Measurements from ENCODE around the gene NXF2. TPM values are rescaled to one million over a fixed set of nuclear protein-coding genes. Genes with fewer than 3 reads are reported as not detected.
"Not testable (repeated sequence)": the region's sequence is repeated elsewhere in the genome, so short reads cannot be mapped to it uniquely, and the experiment has no call there.

The NXF2 gene, protein sequence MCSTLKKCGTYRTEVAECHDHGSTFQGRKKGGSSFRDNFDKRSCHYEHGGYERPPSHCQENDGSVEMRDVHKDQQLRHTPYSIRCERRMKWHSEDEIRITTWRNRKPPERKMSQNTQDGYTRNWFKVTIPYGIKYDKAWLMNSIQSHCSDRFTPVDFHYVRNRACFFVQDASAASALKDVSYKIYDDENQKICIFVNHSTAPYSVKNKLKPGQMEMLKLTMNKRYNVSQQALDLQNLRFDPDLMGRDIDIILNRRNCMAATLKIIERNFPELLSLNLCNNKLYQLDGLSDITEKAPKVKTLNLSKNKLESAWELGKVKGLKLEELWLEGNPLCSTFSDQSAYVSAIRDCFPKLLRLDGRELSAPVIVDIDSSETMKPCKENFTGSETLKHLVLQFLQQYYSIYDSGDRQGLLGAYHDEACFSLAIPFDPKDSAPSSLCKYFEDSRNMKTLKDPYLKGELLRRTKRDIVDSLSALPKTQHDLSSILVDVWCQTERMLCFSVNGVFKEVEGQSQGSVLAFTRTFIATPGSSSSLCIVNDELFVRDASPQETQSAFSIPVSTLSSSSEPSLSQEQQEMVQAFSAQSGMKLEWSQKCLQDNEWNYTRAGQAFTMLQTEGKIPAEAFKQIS
- not detected for total RNA-seq
- not detected for polyA plus RNA-seq
- long read RNA-seq, donor 1, result 0 reads
- long read RNA-seq, donor 2, result 0 reads

DNA sequence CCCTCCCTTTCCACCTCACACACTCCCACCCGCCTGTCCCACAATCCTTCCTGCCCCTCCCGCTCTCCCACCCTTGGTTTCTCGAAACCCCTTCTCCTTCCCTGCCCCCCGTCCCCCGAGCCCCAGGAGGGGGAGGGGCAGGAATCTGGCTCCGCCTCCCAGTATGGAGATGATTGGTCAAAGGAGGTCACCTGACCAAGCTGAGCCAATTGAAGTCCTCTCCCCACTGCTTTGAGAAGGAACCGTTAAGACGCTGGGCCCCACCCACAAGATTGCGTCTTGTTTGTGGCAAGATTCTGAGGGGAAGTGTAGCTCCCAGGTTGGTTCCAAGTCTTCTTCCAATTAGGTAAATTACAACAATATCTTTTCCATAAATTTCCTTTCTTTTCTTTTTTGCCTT is at the start of gene NXF2:
Gene NXF2 (plus strand): TSS at position 275 of the 400 bp plus-strand sequence. CDS start 59,912 bp downstream, outside the sequence.
- WGBS, 2 donors, result no CpG with 5 or more reads among the region's 9 CpGs
- H3K4me1 ChIP-seq (ENCODE audit: control insufficient read depth in 1 of 2, insufficient read depth in 2 of 2, low read length in 2 of 2); H3K27ac ChIP-seq (ENCODE audit: low read depth in 1 of 2, low read length in 2 of 2); H3K36me3 ChIP-seq (ENCODE audit: control insufficient read depth in 1 of 2, insufficient read depth in 2 of 2, low read length in 1 of 2); DNase-seq; intact Hi-C loops (cut with DNase I); H3K4me3 ChIP-seq (ENCODE audit: low read length in 2 of 2); H3K9me3 ChIP-seq (ENCODE audit: control insufficient read depth, low read length); ATAC-seq (ENCODE audit: low FRiP score); H3K27me3 ChIP-seq (ENCODE audit: control insufficient read depth in 1 of 2, insufficient read depth in 2 of 2, low read length in 1 of 2): not testable (repeated sequence)

DNA sequence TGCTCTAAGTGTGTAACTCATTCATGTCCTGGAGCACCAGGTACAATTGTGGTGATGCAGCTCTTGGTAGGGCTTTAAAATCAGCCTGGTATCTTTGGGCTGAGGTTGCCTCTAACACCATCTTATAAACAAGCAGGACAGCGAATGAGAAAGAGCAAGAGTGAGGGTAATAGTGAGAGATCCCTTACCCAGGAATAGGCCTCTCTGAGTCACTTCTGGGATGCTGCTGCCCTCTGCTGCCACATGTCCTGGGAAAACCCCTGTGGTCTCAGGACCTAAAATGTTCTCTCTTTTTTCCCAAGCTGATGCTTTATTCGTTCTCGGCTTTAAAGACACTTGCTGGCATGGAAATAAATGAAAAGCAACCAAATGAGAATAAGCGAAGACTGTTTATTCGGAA is 39.0 kb upstream of the NXF2 start:
- H3K36me3 ChIP-seq (ENCODE audit: control insufficient read depth in 1 of 2, insufficient read depth in 2 of 2, low read length in 1 of 2); H3K4me3 ChIP-seq (ENCODE audit: low read length in 2 of 2); ATAC-seq (ENCODE audit: low FRiP score); H3K27me3 ChIP-seq (ENCODE audit: control insufficient read depth in 1 of 2, insufficient read depth in 2 of 2, low read length in 1 of 2); H3K4me1 ChIP-seq (ENCODE audit: control insufficient read depth in 1 of 2, insufficient read depth in 2 of 2, low read length in 2 of 2); intact Hi-C loops (cut with DNase I); H3K27ac ChIP-seq (ENCODE audit: low read depth in 1 of 2, low read length in 2 of 2); DNase-seq; H3K9me3 ChIP-seq (ENCODE audit: control insufficient read depth, low read length): not testable (repeated sequence)
- no CpG with 5 or more reads among the region's 5 CpGs for WGBS, 2 donors

DNA sequence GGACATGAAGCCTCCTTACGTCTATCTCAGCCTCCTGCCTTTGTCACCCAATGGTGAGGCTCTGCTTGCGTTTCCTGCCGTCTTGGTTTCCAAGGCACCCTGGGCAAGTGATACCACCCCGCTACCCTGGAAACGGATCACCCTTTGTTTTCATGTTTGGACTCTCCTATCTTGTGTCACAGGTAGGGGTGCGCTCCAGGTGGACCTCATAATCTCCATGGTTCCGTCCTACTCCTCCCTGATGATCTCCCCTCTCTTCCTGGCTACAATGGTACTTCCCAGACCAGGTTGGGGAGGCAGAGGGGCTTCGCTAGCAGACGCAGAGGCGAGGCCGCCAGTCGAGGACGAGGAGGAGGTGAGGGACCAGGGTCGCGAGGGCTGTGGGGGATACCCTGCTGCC is 32.0 kb upstream of the NXF2 start, which contains the start of gene TCP11X1:
Gene TCP11X1 (plus strand): TSS at position 316 of the 400 bp plus-strand sequence.
- DNase-seq; H3K9me3 ChIP-seq (ENCODE audit: control insufficient read depth, low read length); intact Hi-C loops (cut with DNase I); H3K27me3 ChIP-seq (ENCODE audit: control insufficient read depth in 1 of 2, insufficient read depth in 2 of 2, low read length in 1 of 2); H3K36me3 ChIP-seq (ENCODE audit: control insufficient read depth in 1 of 2, insufficient read depth in 2 of 2, low read length in 1 of 2); H3K27ac ChIP-seq (ENCODE audit: low read depth in 1 of 2, low read length in 2 of 2); ATAC-seq (ENCODE audit: low FRiP score); H3K4me3 ChIP-seq (ENCODE audit: low read length in 2 of 2); H3K4me1 ChIP-seq (ENCODE audit: control insufficient read depth in 1 of 2, insufficient read depth in 2 of 2, low read length in 2 of 2): not testable (repeated sequence)
- WGBS, 2 donors, result no CpG with 5 or more reads among the region's 15 CpGs

DNA sequence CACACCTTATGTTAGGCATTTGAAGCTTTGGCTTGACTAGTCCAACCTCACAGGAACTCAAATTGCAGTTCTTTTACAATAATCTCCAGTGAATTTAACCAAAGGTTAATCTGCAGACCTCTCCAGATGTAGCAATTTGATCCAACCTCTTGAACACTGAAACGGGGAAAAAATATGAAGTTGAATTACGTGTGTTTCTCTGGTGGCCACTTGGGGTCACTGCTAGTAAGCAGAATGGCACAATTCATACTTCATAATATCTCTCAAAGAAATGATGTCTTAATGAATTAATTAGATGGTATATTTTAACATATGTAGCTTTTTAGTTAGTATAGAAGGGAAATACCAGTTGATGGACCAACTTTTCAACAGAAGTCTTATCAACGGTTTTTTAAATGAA is 30.5 kb upstream of the NXF2 start:
- no CpG with 5 or more reads among the region's 3 CpGs for WGBS, 2 donors
- ATAC-seq (ENCODE audit: low FRiP score); DNase-seq; H3K4me3 ChIP-seq (ENCODE audit: low read length in 2 of 2); H3K27ac ChIP-seq (ENCODE audit: low read depth in 1 of 2, low read length in 2 of 2); intact Hi-C loops (cut with DNase I); H3K27me3 ChIP-seq (ENCODE audit: control insufficient read depth in 1 of 2, insufficient read depth in 2 of 2, low read length in 1 of 2); H3K9me3 ChIP-seq (ENCODE audit: control insufficient read depth, low read length); H3K36me3 ChIP-seq (ENCODE audit: control insufficient read depth in 1 of 2, insufficient read depth in 2 of 2, low read length in 1 of 2); H3K4me1 ChIP-seq (ENCODE audit: control insufficient read depth in 1 of 2, insufficient read depth in 2 of 2, low read length in 2 of 2): not testable (repeated sequence)

DNA sequence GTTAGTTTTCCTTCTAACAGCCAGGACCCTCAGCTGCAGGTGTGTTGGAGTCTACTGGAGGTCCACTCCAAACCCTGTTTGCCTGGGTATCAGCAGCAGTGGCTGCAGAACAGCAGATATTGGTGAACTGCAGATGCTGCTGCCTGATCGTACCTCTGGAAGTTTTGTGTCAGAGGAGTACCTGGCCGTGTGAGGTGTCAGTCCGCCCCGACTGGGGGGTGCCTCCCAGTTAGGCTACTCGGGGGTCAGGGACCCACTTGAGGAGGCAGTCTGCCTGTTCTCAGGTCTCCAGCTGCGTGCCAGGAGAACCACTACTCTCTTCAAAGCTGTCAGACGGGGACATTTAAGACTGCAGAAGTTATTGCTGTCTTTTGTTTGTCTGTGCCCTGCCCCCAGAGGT is 11.3 kb upstream of the NXF2 start:
- H3K27me3 ChIP-seq (ENCODE audit: control insufficient read depth in 1 of 2, insufficient read depth in 2 of 2, low read length in 1 of 2); intact Hi-C loops (cut with DNase I); H3K4me1 ChIP-seq (ENCODE audit: control insufficient read depth in 1 of 2, insufficient read depth in 2 of 2, low read length in 2 of 2); H3K36me3 ChIP-seq (ENCODE audit: control insufficient read depth in 1 of 2, insufficient read depth in 2 of 2, low read length in 1 of 2); H3K9me3 ChIP-seq (ENCODE audit: control insufficient read depth, low read length); H3K4me3 ChIP-seq (ENCODE audit: low read length in 2 of 2); DNase-seq; ATAC-seq (ENCODE audit: low FRiP score); H3K27ac ChIP-seq (ENCODE audit: low read depth in 1 of 2, low read length in 2 of 2): not testable (repeated sequence)
- WGBS, 2 donors, result 82 to 89% methylated on average over 5 of the region's 7 CpGs

DNA sequence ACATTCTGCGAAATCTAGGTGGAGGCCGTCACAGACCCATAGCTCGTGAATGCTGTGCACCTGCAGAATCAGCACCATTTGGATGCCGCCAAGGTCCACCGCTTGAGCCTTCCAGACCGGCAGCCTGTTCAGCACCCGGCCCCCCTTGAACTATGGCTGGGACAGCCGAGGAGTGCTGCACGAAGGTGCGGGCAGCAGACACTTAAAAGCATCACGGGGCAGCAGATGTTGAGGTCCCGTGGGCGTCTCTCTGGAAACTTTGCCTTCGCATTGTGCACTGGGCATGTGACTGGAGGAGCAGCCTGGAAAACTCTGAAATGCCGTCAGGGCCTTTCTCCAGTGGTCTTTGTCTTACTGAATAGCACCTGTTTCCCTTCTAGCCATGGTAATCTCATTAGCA is 6.7 kb upstream of the NXF2 start:
- intact Hi-C loops (cut with DNase I); H3K4me3 ChIP-seq (ENCODE audit: low read length in 2 of 2); H3K27ac ChIP-seq (ENCODE audit: low read depth in 1 of 2, low read length in 2 of 2); H3K4me1 ChIP-seq (ENCODE audit: control insufficient read depth in 1 of 2, insufficient read depth in 2 of 2, low read length in 2 of 2); H3K36me3 ChIP-seq (ENCODE audit: control insufficient read depth in 1 of 2, insufficient read depth in 2 of 2, low read length in 1 of 2); H3K27me3 ChIP-seq (ENCODE audit: control insufficient read depth in 1 of 2, insufficient read depth in 2 of 2, low read length in 1 of 2); H3K9me3 ChIP-seq (ENCODE audit: control insufficient read depth, low read length): not testable (repeated sequence)
- WGBS, 2 donors, result 79 to 83% methylated on average over 9 of the region's 15 CpGs
- peak; percentile 50 for ATAC-seq (ENCODE audit: low FRiP score)
- peak in 1 of 2 donors; percentile 44 for DNase-seq

DNA sequence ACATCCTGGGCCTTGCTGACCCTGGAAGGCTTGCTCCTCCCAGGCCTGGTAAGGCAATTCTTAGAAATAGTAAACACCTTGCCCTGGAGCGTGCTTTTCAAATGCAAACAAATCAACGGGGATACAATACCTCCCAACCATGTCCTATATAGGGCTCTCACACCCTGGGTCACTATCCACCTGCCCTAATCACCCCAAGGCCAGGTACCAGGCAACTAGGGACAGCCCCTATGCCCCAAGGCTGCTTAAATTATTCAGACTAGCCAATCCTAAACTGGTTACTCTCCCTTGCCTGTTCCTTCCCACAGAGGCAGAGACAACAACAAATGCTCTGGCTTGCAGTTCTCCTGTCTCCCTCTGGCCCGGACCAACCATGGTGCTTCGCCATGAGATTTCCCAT is 25.3 kb downstream of the NXF2 start:
- intact Hi-C loops (cut with DNase I); H3K27ac ChIP-seq (ENCODE audit: low read depth in 1 of 2, low read length in 2 of 2); H3K4me3 ChIP-seq (ENCODE audit: low read length in 2 of 2); H3K4me1 ChIP-seq (ENCODE audit: control insufficient read depth in 1 of 2, insufficient read depth in 2 of 2, low read length in 2 of 2); H3K27me3 ChIP-seq (ENCODE audit: control insufficient read depth in 1 of 2, insufficient read depth in 2 of 2, low read length in 1 of 2); H3K9me3 ChIP-seq (ENCODE audit: control insufficient read depth, low read length); H3K36me3 ChIP-seq (ENCODE audit: control insufficient read depth in 1 of 2, insufficient read depth in 2 of 2, low read length in 1 of 2); DNase-seq; ATAC-seq (ENCODE audit: low FRiP score): not testable (repeated sequence)
- WGBS, 2 donors, result no CpG with 5 or more reads among the region's 4 CpGs

DNA sequence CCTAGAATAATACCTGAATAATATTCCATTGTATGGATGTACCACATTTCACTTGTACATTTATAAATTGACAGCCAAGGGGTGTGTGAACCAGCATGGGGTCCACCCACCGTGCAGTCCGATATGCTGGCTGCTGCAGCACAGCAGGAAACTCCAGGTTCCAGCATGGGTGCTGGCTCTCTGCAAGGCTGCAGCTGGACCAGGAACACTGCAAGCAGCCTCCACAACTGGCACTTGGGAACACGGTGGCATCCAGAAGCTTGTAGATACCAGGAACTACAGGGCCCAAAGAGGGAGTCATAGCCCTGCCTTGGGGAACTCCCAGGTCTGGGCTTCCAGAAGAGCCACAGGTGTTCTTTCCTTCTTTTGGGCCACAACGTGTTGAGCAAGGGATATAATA is 91.2 kb downstream of the NXF2 start:
- Histone ChIP-seq H3K36me3 (ENCODE audit: control insufficient read depth in 1 of 2, insufficient read depth in 2 of 2, low read length in 1 of 2) (no peaks in the 10 kb centered on the region), H3K27ac (ENCODE audit: low read depth in 1 of 2, low read length in 2 of 2) (no peak overlapping the region), H3K27me3 (ENCODE audit: control insufficient read depth in 1 of 2, insufficient read depth in 2 of 2, low read length in 1 of 2) (no peaks in the 10 kb centered on the region), H3K4me3 (ENCODE audit: low read length in 2 of 2) (no peak overlapping the region), H3K4me1 (ENCODE audit: control insufficient read depth in 1 of 2, insufficient read depth in 2 of 2, low read length in 2 of 2) (no peaks in the 10 kb centered on the region), H3K9me3 (ENCODE audit: control insufficient read depth, low read length) (no peaks in the 10 kb centered on the region)
- DNase-seq (no peak), ATAC-seq (ENCODE audit: low FRiP score) (no peak)
- intact Hi-C loops (cut with DNase I), result no loop called here
- 64 to 75% methylated on average over 4 of the region's 4 CpGs for WGBS, 2 donors

All from aorta (tissue), 5 donors.